OCI-LY3 (cell line): ENCODE measurements around the gene PTPN13.

Experiments used
- H2AFZ ChIP-seq: fragments of 200-600, 300-600 bp; shearing (Covaris generic); 2 replicates; pipeline ENCODE4 v1.6.0; 2014; ENCODE audit warnings: antibody characterized with exemption, low read depth, low read length
- H3K27ac ChIP-seq: fragments of 200-600, 300-600 bp; sonication (generic); 2 replicates; pipeline ENCODE4 v1.5.1; 2014; ENCODE audit warnings: mild to moderate bottlenecking, low read length, moderate library complexity, mixed read lengths
- H3K27me3 ChIP-seq: fragments of 200-600, 300-600 bp; sonication (generic); 2 replicates; pipeline ENCODE4 v1.6.1; 2014; ENCODE audit warnings: low read depth, low read length, mixed read lengths
- H3K36me3 ChIP-seq: fragments of 200-600, 300-600 bp; sonication (generic); replicated peaks from 2 replicates; pipeline ENCODE3; 2014; ENCODE audit warnings: low read depth, low read length, mixed read lengths
- H3K4me1 ChIP-seq: fragments of 300-600, 200-600 bp; sonication (generic); 2 replicates; pipeline ENCODE4 v1.6.1; 2014; ENCODE audit warnings: low read length, mixed read lengths
- H3K4me2 ChIP-seq: fragments of 200-600, 300-600 bp; sonication (generic); 2 replicates; pipeline ENCODE4 v1.6.1; 2014; ENCODE audit warnings: low read length, mixed read lengths
- H3K4me3 ChIP-seq: fragments of 300-600, 200-600 bp; sonication (generic); 2 replicates; pipeline ENCODE4 v1.5.1; 2014; ENCODE audit warnings: antibody characterized with exemption, mild to moderate bottlenecking, low read length, moderate library complexity
- H3K79me2 ChIP-seq: fragments of 300-600, 200-600 bp; shearing (Covaris generic); 2 replicates; pipeline ENCODE4 v1.6.1; 2014; ENCODE audit warnings: mild to moderate bottlenecking, low read length, mixed read lengths
- H3K9ac ChIP-seq: fragments of 300-600, 200-600 bp; shearing (Covaris generic); 2 replicates; pipeline ENCODE4 v1.6.0; 2014; ENCODE audit warnings: mild to moderate bottlenecking, low read length, moderate library complexity
- H3K9me3 ChIP-seq: fragments of 200-600, 300-600 bp; shearing (Covaris generic); 2 replicates; pipeline ENCODE4 v1.6.1; 2014; ENCODE audit warnings: low read length, mixed read lengths; ENCODE audit not compliant: insufficient read depth
- H4K20me1 ChIP-seq: fragments of 200-600, 300-600 bp; sonication (generic); 2 replicates; pipeline ENCODE4 v1.6.1; 2016; ENCODE audit warnings: low read length, mixed read lengths; ENCODE audit not compliant: insufficient read depth
- EZH2phosphoT487 ChIP-seq: fragments of 200-600 bp; shearing (Covaris generic); IDR thresholded peaks from 2 replicates; pipeline ENCODE4 v1.6.1; 2018; ENCODE audit warnings: antibody characterized with exemption, mixed run types, low read depth
- TF ChIP-seq, protein P1 (sequence below): fragments of 200-600, 300-600 bp; sonication (generic); IDR thresholded peaks from 2 replicates; pipeline ENCODE4 v1.5.1; 2014; ENCODE audit warnings: antibody characterized with exemption, low read length, low read depth

The PTPN13 gene

DNA sequence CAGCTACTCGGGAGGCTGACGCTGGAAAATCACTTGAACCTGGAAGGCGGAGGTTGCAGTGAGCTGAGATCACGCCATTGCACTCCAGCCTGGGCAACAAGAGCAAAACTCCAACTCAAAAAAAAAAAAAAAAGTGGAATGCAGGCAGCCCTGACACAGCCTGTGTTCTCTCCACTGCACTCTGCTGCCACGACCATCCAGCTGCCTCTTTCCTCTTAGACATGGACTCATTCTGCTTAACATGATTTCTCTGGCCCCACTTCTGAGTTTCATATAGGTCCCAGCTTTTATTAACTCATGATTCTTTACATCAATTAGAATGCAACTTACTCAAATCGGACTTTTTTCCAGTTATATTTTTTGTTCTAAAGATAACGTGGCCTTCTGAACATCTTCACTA is 225.4 kb downstream of the PTPN13 start:
- no peaks in the 10 kb centered on the region for H3K79me2 ChIP-seq
- H3K4me2 ChIP-seq: no peak overlapping the region
- H3K27ac ChIP-seq: no peak overlapping the region
- no peaks in the 10 kb centered on the region for H3K27me3 ChIP-seq
- H4K20me1 ChIP-seq: no peaks in the 10 kb centered on the region
- no peaks in the 10 kb centered on the region for H3K36me3 ChIP-seq
- H2AFZ ChIP-seq: no peak overlapping the region
- TF ChIP-seq EZH2phosphoT487: no peak
- TF ChIP-seq, protein P1, sequence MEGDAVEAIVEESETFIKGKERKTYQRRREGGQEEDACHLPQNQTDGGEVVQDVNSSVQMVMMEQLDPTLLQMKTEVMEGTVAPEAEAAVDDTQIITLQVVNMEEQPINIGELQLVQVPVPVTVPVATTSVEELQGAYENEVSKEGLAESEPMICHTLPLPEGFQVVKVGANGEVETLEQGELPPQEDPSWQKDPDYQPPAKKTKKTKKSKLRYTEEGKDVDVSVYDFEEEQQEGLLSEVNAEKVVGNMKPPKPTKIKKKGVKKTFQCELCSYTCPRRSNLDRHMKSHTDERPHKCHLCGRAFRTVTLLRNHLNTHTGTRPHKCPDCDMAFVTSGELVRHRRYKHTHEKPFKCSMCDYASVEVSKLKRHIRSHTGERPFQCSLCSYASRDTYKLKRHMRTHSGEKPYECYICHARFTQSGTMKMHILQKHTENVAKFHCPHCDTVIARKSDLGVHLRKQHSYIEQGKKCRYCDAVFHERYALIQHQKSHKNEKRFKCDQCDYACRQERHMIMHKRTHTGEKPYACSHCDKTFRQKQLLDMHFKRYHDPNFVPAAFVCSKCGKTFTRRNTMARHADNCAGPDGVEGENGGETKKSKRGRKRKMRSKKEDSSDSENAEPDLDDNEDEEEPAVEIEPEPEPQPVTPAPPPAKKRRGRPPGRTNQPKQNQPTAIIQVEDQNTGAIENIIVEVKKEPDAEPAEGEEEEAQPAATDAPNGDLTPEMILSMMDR: no peak
- H3K4me3 ChIP-seq: no peak overlapping the region
- no peaks in the 10 kb centered on the region for H3K4me1 ChIP-seq
- no peak overlapping the region for H3K9ac ChIP-seq
- H3K9me3 ChIP-seq: no peaks in the 10 kb centered on the region

DNA sequence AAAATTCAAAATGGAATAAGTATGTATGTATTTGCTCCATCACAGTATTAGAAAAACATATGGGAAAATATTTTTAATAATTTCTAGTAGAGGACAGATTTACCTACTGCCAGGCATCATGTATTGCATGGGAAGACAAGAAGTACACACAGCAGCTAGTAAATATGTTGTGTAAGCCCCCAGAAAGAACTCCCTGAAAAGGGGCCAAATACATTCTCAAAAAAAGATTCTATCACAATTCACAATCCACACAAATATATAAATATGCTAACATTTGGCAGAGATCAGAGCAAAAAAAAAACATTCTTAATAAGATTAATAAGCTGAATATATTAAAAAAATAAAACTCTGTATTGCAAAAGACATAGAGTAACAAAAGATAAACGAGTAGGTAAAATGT is 227.0 kb downstream of the PTPN13 start:
- Histone ChIP-seq H3K9me3 (no peaks in the 10 kb centered on the region), H2AFZ (no peak overlapping the region), H3K4me2 (no peak overlapping the region), H3K36me3 (no peaks in the 10 kb centered on the region), H3K79me2 (no peaks in the 10 kb centered on the region), H4K20me1 (no peaks in the 10 kb centered on the region), H3K4me1 (no peaks in the 10 kb centered on the region), H3K9ac (no peak overlapping the region), H3K27me3 (no peaks in the 10 kb centered on the region), H3K27ac (no peak overlapping the region), H3K4me3 (no peak overlapping the region)
- TF ChIP-seq EZH2phosphoT487: no peak
- TF ChIP-seq, protein P1: no peak

DNA sequence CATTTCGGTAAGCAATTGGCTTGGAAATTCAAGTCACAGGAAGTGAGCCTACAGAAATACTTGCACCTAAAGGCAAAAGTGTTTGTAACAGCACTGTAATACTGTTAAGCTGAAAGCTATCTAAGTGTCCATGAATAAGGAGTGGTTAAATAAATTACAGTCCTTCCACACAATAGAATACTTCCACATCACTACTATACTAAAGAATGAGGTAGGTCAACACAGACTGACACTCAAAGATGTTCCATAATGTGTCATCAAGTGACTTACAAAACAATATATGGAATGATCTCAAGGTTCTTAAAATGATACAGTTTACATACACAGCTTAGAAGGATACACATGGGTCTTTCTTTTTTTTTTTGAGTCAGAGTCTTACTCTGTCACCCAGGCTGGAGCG is 228.0 kb downstream of the PTPN13 start:
- no peak overlapping the region for H3K4me2 ChIP-seq
- H3K4me3 ChIP-seq: no peak overlapping the region
- H4K20me1 ChIP-seq: no peaks in the 10 kb centered on the region
- no peak overlapping the region for H2AFZ ChIP-seq
- no peak for TF ChIP-seq EZH2phosphoT487
- TF ChIP-seq, protein P1: no peak
- no peaks in the 10 kb centered on the region for H3K9me3 ChIP-seq
- peaks cover 2% of the 10 kb centered on the region; the same call in 1 of the 2 replicates for H3K4me1 ChIP-seq
- no peaks in the 10 kb centered on the region for H3K27me3 ChIP-seq
- H3K9ac ChIP-seq: no peak overlapping the region
- no peaks in the 10 kb centered on the region for H3K79me2 ChIP-seq
- no peak overlapping the region for H3K27ac ChIP-seq
- no peaks in the 10 kb centered on the region for H3K36me3 ChIP-seq

DNA sequence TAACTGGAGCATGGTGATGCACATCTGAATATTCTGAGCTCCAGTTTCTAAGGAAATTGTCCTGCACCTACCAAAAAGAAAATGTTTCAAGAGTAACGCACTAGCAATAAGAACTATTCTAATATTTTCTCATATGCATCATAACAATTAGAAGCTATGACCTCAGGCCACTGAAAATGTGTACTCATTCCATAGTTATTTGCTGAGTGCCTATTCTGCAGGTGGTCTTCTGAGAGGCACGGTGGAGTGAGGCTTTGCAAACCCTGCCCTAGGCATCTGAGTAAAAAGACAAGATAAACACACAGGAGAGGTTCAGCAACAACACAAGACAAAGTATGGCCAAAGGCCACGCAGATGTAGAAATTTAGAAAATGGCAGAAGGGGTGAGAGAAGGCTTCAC is 231.4 kb downstream of the PTPN13 start:
- no peak overlapping the region for H3K9ac ChIP-seq
- peaks cover 2% of the 10 kb centered on the region; the same call in 1 of the 2 replicates for H3K4me1 ChIP-seq
- H3K4me2 ChIP-seq: no peak overlapping the region
- no peak overlapping the region for H3K4me3 ChIP-seq
- no peaks in the 10 kb centered on the region for H3K79me2 ChIP-seq
- no peak overlapping the region for H3K27ac ChIP-seq
- TF ChIP-seq, protein P1: no peak
- no peak for TF ChIP-seq EZH2phosphoT487
- H3K36me3 ChIP-seq: no peaks in the 10 kb centered on the region
- H2AFZ ChIP-seq: no peak overlapping the region
- H3K9me3 ChIP-seq: no peaks in the 10 kb centered on the region
- no peaks in the 10 kb centered on the region for H3K27me3 ChIP-seq
- H4K20me1 ChIP-seq: no peaks in the 10 kb centered on the region
